ENCODE measurements around the gene MYO1G.

DNA sequence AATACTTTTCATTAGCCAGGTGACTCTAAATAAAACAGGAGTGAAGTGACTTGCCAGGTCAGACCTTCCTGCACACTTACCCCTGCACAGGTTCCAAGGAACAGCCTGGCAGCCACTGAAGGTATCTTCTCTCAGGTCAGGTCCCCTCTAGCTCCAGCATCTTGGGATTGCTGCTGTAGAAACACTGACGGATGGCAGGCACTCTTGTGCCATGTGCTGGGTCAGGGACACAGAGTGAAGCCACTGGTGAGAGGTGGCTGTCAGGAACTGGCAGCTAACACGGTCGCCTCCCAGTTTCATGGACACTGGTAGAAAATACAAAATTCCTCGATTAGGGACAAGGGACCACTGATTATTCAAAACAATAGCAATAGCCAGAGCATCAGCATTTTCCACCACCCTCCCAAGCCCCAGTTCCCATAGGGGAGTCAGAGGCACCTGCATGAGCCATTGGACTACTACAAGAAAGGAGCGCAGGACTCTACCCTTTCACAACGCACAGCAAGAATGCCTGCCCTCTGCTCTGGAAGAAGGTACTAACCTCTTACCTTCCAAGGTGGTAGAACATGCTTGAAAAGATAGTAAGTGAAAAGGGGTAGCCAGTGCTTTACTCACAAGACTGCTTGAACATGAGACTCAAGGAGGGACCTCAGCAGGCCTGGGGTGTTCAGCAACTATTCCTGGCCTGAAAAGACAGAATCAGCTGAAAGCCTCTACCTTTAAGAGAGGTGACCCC is 5.1 kb upstream of the MYO1G start:
- TF ChIP-seq EZH2 (IDR thresholded peaks at IDR 0.05; ENCODE audit: borderline replicate concordance), result no peak
- no peak for TF ChIP-seq CTCF (IDR thresholded peaks at IDR 0.05; ENCODE audit: poor library complexity)

Measured in hepatocyte (in vitro differentiated cells).